GM18499 (cell line): ENCODE data around the gene PCBP3.
"Not testable (repeated sequence)": the region's sequence is repeated elsewhere in the genome, so short reads cannot be mapped to it uniquely, and the experiment has no call there.

Experiments
- ATAC-seq: cut with Tn5 transposase; IDR thresholded peaks from one replicate; pipeline ENCODE4 v1.9.1; 2021; ENCODE audit warnings: moderate number of reproducible peaks; ENCODE audit not compliant: insufficient read depth, unreplicated experiment

PCBP3 gene

DNA sequence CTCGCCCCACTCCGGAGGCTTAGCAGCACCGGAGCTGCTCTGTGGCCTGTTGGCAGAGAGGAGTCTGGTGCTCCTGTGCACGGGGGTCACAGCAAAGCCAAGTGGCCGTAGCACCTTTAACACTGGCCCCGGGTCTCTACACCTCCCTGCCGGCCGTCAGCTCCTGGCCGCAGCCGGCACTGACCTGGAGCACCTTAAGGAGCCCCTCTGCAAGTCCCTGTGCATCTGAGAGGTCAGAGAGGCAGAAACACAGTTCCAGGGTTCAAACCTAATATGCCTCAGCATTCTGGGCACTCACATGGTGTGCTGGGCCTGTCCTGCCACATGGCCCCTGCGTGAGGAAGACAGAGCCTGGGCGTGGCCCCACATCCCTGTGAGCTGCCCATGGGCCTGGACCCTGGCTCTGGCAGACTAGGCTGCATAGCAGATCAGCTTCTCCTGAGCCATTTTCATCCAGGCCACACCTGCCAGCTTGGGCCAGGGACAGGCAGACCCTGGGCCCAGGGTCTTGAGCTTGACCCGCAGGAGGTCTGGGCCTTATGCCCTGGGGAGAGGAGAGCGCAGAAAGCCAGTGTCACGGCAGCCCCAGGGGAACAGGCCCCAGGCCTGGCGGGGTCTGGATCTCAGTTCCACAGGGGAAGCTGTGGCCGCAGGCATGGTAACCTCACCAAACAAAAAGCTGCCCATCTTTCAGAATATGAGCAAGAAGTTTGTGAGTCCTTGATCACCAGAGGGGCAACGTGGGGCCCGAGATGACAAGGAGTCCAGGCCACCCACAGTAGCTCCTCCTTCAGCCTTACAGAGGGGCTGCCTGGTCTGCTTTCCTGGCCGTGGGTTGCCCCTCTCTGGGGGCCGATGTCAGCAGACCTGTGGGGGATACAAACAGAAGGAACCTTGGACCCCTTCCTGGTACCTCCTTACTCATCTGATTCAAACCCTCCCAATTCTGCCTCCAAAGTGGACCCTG, 192.1 kb downstream of the PCBP3 start:
- no peak for ATAC-seq

DNA sequence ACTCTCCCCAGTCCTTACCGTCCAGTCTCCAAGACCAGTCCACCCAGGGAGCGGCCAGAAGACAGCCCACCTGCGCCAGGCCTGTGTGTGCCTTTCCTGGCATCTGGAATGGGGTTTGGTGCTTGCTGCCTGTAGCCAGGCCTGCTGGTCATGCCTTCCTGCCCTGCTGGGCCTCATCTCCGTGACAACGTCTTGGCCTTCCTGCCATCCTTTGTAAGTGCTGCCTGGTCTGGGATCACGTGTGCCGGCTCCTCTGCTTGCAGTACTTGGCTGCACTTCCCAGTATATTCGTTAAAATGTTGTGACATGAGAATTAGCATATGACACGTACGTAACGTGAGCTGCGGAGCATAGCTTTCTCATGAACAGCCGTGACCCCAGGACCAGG, 192.7 kb downstream of the PCBP3 start:
- no peak for ATAC-seq

DNA sequence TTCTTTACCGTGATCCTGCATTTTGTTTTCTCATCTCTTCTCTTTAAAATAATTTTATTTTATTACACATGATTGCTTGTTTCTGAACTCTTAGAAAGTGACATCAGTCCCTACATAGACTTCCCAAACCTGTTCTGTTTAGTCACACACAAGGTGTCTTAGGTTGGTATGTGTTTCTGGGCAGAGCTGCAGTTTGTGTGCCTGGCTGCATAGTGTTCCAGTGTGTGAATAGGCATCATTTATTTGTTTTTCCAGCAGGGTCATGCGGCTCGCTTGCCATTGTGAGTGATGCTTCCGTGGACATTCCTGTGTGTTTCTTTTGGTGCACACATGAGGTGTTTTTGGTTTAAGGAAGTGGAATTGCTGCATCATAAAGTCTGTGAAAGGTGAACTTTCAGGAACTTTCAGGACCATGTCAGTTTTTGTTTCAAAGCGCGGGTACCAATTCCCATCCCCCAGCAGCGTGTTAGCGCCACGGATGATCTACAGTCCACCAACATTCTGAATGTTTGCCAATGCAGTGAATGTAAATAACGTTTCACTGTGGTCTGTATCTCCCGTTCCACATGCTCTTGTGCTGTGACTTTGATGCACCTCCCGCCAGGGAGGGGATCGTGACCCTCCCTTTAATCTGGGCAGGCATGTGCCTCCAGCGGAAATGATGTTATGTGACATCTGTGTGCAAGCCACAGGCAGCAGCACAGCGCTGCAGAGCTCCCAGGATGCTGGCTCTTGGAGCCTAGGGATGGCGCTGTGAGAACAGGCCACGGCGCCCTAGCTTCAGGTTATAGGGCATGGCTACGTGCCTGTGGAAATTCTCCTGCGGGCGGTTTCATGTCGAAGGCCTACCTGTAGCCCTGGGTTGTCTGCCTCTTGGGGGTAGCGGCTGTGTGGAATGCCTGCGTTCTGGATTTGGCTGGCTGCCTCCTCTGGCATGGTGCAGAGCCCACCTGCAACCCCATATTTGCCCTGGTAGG, 193.5 kb downstream of the PCBP3 start:
- no peak for ATAC-seq

GRCh38 chr21:45837936-45838335, 194.4 kb downstream of the PCBP3 start:
- ATAC-seq = no peak

GRCh38 chr21:45838634-45839033, 195.1 kb downstream of the PCBP3 start:
- ATAC-seq = no peak

DNA sequence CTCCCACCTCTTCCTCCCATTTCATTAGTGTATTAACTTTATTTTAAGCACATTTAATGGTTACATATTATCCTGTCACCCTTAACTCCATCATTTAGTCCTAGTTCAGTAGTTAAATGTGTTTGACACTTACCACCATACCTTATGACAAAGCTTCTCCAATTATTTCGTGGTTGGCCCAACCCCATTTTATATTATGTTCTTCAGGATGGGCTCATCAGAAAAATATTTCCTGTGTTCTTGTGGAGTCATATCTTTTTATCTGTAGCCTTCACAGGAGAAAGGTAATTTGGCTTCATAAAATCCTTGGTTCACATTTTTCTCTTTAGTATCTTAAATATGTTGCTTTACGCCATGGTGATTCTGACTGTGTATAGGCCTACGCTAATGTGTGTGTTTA, 195.7 kb downstream of the PCBP3 start:
- ATAC-seq = no peak

- ATAC-seq = no peak
Measured at GRCh38 chr21:45841033-45841432, 197.5 kb downstream of the PCBP3 start.

GRCh38 chr21:45843426-45843825, 199.9 kb downstream of the PCBP3 start:
- no peak for ATAC-seq

GRCh38 chr21:45844181-45844580, 200.7 kb downstream of the PCBP3 start:
- no peak for ATAC-seq

DNA sequence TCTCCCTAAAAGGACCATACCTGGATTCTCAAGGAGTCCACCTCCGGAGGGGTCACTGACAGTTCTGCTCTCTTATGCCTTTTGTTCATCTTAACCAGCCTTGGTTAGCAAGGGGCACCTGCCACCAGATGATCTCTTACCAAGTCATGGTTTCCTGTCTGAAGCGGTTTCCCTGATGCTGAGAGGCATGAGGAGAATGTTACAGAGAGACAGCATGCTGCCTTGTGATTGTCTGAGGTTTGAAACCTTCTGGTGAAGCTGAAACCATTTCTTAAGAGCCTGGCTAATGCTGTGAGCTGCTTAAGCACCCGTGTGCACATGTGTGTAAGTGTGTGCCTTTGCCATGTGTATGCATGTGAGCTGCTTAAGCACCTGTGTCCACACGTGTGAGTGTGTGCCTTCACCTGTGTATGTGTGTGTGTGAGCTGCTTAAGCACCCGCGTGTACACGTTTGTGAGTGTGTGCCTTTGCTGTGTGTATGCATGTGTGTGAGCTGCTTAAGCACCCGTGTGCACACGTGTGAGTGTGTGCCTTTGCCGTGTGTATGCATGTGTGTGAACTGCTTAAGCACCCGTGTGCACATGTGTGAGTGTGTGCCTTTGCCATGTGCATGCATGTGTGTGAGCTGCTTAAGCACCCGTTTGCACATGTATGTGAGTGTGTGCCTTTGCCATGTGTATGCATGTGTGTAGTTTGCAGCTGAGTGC, 201.7 kb downstream of the PCBP3 start:
- no peak for ATAC-seq

GRCh38 chr21:45845770-45846090, 202.2 kb downstream of the PCBP3 start:
- ATAC-seq = no peak

GRCh38 chr21:45846373-45847160, 203.0 kb downstream of the PCBP3 start:
- no peak for ATAC-seq

- no peak for ATAC-seq
Measured at GRCh38 chr21:45847870-45848269, 204.3 kb downstream of the PCBP3 start.

DNA sequence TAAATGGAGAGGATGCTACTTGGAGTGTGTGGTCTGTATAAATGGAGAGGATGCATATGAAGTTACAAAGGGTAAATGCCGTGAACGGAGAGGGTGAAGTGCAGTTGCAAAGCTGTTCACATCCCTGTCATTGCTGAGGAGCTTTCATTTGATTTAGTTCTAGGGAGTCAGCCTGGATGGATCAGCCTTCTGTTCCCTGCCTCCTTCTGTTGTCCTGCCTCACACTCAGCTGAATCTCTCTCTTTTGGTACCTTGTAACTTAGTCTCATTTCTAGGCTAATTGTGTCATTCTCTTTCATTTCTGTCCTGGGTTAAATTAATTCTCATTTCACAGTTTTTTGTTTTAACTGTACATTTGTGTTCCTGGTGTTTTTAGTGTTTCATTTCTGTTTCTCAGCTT, 204.8 kb downstream of the PCBP3 start:
- ATAC-seq = no peak

DNA sequence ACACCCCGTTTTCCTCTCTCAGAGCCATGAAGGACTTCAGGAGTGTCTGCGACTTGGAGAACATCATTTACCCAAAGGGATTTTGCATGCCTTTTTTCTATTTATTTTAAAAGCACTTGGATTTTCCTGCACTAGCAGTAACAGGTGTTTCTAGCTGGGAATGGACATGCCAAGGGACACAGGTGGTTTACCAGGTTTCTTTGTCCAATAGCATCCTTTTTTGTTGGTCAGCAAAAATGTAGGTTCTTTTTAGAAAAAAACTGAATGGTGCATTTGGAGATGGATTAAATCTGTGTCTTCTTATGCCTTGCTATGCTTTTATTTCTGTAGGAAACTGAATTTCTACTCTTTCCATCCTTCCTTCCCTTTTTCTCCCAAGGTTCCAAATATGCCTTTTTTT, 205.3 kb downstream of the PCBP3 start:
- no peak for ATAC-seq

DNA sequence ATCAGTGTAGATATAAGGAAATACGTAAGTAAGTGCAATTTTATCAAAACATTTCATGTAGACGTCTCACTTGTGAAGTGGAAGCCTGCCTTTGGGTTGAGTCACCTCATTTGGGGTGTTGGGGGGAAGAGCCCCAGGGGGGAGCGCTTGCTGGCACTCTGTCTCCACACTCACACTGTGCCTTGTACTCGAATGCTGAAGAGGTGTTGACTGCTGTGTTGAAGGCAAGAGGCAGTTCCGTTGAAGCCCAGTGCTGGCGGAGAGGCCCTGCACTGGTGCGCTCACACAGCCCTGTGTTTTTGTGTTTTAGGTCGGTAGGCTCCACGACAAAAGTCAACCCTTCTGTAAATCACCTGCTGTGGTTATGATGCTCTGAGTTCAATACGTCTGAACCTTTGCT, 206.1 kb downstream of the PCBP3 start:
- ATAC-seq = no peak

DNA sequence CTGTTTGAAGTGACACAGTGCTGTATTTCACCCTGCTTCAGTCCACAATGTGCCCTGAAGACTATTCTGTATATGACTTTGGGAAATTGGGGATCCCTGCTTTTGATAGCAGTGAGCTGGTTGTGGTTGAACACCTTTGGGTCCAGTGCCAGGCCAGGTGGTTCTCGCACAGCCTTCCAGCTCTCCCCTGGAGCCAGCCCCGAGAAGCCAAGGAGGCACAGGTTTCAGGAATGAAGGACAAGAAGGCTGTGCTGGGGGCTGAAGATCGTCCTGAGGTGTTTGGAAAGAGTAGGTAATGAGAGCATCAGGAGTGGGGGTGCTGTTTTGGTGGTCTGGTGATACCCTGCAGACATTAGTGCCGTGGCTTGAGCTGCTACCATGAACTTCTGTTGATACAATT, 206.7 kb downstream of the PCBP3 start:
- no peak for ATAC-seq

GRCh38 chr21:45852386-45852785, 208.9 kb downstream of the PCBP3 start:
- not testable (repeated sequence) for ATAC-seq

DNA sequence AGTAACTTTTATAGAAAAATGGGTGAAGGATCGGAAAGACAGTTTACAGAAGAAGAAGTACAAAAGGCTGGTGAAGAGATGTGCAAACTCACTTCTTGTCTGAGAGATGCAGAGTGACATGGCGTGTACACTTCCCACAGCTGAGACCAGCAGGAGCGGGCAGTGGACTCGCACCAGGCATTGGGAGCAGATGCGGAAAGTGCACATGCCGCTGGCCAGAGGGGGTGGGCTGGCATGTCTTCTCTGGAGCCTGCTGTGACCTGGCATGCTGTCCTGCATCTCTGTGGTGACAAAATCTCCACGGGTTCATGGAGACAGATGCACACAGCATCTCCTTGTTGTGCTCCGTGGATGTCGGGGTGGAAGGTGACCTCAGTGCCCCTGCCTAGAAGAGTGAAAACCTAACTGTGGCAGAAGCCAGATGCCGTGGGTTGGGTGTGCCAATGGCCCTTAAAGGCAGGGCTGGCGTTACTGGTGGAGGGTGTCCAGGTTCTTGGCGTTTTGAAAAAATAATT, 209.4 kb downstream of the PCBP3 start:
- ATAC-seq = no peak
